Measurements from ENCODE around the gene RACK1.

The RACK1 gene

DNA sequence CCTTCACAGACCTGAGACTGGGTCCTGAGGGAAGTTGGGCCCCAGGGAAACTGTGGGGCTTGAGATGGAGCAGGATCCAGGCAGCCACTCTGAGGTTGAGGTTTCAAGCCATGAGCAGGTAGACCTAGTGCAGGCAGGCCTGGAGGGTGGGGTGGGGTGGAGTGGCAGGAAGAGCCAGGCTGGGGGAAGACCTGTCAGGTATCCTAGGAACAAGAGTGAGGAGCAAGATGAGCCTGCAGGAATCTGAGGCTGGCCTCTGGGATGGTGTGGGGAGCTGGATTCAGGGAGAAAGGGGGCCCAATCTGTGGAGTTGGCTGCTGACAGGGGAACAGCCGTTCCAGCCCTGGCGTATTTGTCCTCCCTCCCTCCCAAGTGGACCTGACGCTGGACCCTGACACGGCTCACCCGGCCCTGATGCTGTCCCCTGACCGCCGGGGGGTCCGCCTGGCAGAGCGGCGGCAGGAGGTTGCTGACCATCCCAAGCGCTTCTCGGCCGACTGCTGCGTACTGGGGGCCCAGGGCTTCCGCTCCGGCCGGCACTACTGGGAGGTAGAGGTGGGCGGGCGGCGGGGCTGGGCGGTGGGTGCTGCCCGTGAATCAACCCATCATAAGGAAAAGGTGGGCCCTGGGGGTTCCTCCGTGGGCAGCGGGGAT is 9.8 kb downstream of the RACK1 start:
- DNase-seq (ENCODE audit: low spot score), result no peak

- DNase-seq (ENCODE audit: low spot score), result no peak
Observed at GRCh38 chr5:181233088-181233800, 10.5 kb downstream of the RACK1 start.

DNA sequence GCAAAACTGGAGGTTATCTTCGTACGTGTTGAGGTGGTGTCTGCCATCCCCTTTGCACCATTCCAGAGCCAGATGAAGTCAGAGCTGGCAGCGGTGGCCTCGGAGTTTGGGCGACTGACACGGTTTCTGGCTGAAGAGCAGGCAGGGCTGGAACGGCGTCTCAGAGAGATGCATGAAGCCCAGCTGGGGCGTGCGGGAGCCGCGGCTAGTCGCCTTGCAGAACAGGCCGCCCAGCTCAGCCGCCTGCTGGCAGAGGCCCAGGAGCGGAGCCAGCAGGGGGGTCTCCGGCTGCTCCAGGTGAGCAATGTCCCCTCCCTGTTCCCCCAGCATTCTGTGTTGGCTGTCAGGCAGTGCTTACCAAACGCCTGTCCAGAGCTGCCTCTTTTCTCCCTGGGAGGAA is 11.1 kb downstream of the RACK1 start:
- no peak for DNase-seq (ENCODE audit: low spot score)

- DNase-seq (ENCODE audit: low spot score), result no peak
Observed at GRCh38 chr5:181231432-181231831, 12.3 kb downstream of the RACK1 start.

- DNase-seq (ENCODE audit: low spot score), result no peak
Observed at GRCh38 chr5:181230551-181230950, 13.2 kb downstream of the RACK1 start.

DNA sequence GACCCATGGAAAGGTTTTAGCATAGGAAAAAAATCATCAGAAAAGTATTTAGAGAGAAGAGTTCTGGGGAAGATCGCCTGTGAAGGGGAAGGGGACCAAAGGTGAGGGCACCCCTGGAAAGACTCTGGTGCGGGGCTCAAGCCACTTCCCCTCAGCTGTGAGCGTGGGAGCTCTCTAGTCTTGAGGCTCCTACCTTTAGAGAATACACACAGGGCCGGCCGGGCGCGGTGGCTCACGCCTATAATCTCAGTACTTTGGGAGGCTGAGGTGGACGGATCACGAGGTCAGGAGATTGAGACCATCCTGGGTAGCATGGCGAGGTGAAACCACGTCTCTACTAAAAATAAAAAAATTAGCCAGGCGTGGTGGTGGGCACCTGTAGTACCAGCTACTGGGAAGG is 13.7 kb downstream of the RACK1 start:
- DNase-seq (ENCODE audit: low spot score), result no peak

DNA sequence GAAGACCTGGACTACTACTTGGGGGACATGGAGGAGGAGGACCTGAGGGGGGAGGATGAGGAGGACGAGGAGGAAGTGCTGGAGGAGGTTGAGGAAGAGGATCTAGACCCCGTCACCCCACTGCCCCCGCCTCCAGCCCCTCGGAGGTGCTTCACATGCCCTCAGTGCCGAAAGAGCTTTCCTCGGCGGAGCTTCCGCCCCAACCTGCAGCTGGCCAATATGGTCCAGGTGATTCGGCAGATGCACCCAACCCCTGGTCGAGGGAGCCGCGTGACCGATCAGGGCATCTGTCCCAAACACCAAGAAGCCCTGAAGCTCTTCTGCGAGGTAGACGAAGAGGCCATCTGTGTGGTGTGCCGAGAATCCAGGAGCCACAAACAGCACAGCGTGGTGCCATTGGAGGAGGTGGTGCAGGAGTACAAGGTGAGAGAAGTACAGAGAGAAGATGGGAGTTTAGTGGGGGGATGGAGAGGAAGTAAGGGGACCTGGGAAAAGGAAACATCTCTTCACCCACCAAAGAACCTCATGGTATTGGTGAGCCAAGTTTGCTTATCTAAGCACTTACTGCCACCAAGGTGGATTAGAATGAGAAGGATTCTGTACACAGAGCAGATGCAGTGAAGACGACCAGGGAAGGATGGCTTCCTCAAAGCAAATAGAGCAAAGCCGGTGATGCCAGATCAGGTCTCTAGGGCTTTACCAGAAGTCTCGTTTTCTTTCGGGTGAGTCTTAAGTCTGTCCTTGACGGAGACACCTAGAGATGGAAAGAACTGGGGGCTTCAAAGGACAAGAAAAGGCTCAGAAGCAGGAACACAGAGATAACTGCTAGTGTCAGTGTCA is 19.1 kb downstream of the RACK1 start:
- DNase-seq (ENCODE audit: low spot score), result no peak

- no peak for DNase-seq (ENCODE audit: low spot score)
Observed at GRCh38 chr5:181223729-181224389, 19.8 kb downstream of the RACK1 start.

GRCh38 chr5:181223058-181223728 is 20.5 kb downstream of the RACK1 start, which contains the start of gene TRIM41:
TRIM41 (plus strand) TSS chr5:181223281; CDS start chr5:181224000, 719 bp downstream.
- peak; percentile 98 for DNase-seq (ENCODE audit: low spot score)

DNA sequence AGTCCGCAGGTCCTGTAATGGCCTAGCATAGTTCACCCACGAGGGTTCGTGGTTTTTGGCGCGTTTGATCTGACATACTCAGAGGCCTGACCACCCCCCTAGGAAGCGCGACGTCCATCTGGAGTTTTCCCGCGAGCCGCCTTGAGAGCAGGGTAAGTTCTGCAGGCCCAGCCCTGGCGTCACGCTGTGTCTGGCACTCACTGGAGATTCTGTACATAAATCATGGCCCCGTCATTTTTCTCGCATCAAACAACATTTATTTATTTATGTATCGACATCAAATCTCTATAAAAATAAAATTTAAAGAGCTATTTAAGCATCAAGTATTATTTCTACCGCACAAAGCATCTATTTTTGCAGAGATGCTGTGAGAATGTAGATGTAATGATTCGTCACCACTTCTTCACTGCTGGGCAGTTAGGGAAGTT is 21.1 kb downstream of the RACK1 start:
- DNase-seq (ENCODE audit: low spot score), result peak; percentile 77

DNA sequence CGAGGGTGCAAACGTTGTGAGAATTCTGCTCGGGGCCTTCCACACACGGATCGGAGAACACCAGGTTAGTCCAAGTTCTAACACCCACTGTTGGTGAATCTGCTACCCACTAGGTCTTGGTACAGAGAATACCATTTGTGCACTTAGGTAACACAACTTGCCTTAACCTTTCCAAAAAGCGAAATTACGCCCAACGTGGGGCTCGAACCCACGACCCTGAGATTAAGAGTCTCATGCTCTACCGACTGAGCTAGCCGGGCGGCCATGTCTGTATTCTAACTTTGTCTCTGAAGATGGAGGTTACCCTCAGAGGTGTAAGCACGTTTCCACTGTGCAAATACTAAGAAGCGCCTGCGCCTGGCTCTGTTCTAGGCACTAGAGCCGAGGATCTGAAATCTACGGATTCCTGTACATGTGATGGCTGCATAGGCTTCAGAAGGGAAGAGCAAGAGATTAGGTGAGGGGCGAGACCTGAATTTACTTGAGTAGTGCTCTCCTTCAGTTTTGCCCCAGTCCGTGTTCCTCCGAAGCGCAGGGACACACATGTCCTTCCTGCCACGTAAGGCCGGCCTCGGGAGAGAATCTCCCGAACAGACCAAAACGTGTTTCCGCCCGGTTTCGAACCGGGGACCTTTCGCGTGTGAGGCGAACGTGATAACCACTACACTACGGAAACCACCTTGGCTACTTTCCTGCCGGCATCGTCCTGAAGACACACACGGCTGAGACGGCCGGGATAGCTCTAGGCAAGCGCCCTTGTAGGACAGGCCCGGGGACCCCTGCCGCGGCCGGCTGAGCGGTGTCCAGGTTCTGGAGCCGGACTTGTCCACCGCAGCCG is 21.7 kb downstream of the RACK1 start:
- peak; percentile 94 for DNase-seq (ENCODE audit: low spot score)

- DNase-seq (ENCODE audit: low spot score), result no peak
Observed at GRCh38 chr5:181221105-181221791, 22.5 kb downstream of the RACK1 start.

DNA sequence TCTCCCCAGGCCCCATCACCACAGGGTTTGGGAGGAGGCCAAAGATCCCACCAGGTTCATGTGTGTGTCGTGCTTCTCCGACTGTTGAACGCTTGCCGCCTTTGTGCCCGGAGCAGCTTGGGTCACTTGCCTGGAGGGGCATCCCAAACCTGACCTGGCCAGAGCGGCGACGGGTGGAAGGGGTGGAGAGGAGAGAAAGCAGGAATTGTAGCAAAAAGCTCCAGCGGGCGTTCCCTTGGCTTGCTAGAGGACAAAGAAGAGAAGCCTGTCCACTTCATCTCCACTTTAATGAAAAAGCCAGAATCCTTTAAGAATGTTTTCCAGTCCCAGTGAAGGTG is 23.6 kb downstream of the RACK1 start:
- no peak for DNase-seq (ENCODE audit: low spot score)

- no peak for DNase-seq (ENCODE audit: low spot score)
Observed at GRCh38 chr5:181219262-181220177, 24.2 kb downstream of the RACK1 start.

DNA sequence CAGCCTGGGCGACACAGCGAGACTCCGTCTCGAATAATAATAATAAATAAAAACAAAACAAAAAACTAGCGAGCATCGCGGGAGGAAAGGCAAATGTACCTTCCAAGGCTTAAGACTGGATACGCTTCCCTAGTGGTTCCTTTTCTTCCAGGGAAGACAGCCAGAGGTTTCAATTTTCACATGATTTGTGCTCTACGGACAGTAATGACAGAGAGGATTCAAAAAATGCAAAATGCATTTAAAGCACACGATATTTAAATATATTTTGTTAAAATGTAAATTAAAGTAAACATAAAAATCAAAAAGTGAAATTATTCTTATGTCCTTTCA is 24.9 kb downstream of the RACK1 start:
- DNase-seq (ENCODE audit: low spot score), result peak; percentile 76

DNA sequence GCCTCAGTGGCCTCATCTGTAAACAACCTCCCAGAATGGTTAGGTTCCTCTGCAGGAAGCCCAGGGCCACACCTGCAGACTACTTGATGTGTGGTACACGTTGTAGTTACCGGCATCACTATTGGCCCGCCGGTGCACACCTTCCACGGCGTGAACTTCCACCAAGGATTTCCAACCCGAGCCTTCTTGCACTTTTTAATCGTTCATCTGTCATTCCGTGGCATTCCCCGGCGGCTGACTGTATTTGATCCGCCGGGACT is 26.0 kb downstream of the RACK1 start:
- DNase-seq (ENCODE audit: low spot score), result no peak

DNA sequence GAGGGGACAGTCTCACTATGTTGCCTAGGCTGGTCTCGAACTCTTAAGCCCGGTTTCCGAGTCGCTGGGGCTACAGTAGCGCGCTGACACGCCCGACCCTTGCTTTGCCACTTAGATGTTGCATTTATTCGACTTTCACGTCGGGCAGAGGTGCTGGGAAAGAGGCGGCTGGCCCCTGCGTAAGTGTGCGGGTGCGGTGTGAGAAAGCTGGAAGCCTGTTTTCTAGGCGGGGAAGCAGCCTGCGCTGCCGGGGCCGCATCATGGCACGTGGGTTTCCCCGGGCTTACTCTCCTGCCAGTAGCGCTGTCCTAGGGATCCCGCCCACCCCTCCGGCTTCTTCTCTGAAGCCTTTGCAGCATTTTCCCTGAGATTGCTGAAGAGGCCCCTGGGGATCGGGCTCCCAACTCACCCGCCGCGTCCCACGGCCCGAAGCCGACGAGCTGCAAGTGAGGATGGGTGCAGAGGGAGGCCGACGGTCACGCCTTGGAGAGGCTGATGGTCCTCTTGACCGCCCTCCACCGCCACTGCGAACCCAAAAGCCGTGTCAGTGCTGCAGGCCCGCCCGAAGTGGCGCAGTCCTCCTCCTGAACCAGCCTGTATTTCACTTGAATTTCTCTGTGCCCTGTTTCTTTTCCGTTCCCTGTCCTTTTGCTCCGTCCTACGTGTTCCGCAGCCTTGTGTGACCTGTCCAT is 26.4 kb downstream of the RACK1 start:
- DNase-seq (ENCODE audit: low spot score), result no peak

DNA sequence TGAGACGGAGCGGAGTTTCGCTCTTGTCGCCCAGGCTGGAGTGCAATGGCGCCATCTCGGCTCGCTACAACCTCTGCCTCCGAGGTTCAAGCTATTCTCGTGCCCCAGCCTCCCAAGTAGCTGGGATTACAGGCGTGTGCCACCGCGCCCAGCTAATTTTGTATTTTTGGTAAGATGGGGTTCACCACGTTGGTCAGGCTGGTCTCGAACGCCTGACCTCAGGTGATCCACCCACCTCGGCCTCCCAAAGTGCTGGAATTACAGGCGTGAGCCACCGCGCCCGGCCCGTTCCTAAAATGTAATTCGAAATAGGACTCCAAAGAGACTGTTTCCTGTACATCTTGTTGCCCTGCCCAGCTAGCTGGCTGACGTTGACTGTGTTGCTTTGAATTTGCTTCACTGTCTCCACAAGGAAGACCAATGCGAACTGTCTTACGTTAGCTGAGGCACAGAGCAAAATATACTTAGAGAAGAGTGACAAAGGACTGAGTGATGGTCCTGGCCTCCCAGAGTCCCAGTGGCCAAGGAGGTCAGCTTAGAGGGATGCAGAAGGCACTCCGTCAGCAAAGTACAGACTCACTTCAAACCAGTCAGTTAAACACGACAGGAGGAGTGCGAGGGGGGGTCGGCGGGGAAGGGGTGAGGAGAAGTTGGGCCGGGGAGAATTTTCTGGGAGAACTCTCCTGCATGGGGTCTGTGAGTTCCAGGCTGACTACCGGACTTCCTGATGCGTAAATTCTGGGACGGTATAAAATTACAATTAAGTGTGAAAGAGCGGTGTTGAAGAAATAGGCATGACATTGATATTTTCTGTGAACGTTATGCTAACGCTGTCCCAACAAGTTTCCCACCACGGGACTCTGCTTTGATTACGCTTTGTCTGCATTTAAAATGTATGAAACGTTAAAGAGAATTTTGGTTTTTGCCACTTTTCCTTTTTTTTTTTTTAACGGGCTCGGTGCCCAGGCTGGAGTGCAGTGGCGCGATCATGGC is 27.4 kb downstream of the RACK1 start:
- no peak for DNase-seq (ENCODE audit: low spot score)
